ENCODE measurements around the gene NMNAT1. TPM values are rescaled to one million over a fixed set of nuclear protein-coding genes. Genes with fewer than 3 reads are reported as not detected.
A peak's percentile ranks its signal among the peaks of the same experiment; 100 is the strongest.
"Not testable (repeated sequence)": the region's sequence is repeated elsewhere in the genome, so short reads cannot be mapped to it uniquely, and the experiment has no call there.

The NMNAT1 gene
- total RNA-seq, 1 donor, result 10.5 TPM

DNA sequence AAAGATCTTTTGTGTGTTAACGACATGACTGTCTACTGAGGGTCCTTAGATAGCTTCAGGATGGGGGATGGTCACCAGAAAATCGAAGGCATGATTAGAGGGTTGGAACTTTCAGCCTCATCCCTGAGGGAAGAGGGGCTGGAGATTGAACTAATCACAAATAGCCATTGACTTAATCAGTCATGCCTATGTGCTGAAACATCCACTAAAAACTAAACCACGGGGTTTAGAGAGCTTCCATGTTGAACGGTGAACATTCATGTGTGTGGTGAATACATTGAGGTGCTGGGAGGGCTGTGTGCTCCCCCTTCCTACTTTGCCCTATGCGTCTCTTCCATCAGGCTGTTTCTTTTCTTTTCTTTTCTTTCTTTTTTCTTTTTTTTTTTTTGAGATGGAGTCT is 70.7 kb downstream of the NMNAT1 start:
- H3K4me3 ChIP-seq (ENCODE audit: insufficient read depth, low read length), result no peak overlapping the region
- H3K79me2 ChIP-seq (ENCODE audit: insufficient read depth, low read length), result no peaks in the 10 kb centered on the region
- H3K4me2 ChIP-seq (ENCODE audit: insufficient read depth, low read length), result no peak overlapping the region
- DNase-seq (ENCODE audit: insufficient read length, low spot score, missing footprints), result no peak
- no peak overlapping the region for H3K27ac ChIP-seq (ENCODE audit: low read depth, low read length)
- H2AFZ ChIP-seq (ENCODE audit: low read length), result peak overlapping the region; percentile 18
- no peaks in the 10 kb centered on the region for H3K36me3 ChIP-seq (ENCODE audit: insufficient read depth, low read length)
- TF ChIP-seq, protein P1, sequence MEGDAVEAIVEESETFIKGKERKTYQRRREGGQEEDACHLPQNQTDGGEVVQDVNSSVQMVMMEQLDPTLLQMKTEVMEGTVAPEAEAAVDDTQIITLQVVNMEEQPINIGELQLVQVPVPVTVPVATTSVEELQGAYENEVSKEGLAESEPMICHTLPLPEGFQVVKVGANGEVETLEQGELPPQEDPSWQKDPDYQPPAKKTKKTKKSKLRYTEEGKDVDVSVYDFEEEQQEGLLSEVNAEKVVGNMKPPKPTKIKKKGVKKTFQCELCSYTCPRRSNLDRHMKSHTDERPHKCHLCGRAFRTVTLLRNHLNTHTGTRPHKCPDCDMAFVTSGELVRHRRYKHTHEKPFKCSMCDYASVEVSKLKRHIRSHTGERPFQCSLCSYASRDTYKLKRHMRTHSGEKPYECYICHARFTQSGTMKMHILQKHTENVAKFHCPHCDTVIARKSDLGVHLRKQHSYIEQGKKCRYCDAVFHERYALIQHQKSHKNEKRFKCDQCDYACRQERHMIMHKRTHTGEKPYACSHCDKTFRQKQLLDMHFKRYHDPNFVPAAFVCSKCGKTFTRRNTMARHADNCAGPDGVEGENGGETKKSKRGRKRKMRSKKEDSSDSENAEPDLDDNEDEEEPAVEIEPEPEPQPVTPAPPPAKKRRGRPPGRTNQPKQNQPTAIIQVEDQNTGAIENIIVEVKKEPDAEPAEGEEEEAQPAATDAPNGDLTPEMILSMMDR (IDR thresholded peaks at IDR 0.05; ENCODE audit: extremely low read depth, low read depth, low read length), result no peak
- H3K27me3 ChIP-seq (ENCODE audit: insufficient read depth, low read length), result no peaks in the 10 kb centered on the region
- no peaks in the 10 kb centered on the region for H3K9me3 ChIP-seq (ENCODE audit: low read depth, low read length)
- peaks cover 8% of the 10 kb centered on the region for H3K4me1 ChIP-seq (ENCODE audit: insufficient read depth, low read length)
- no peaks in the 10 kb centered on the region for H4K20me1 ChIP-seq (ENCODE audit: insufficient read depth, low read length)

DNA sequence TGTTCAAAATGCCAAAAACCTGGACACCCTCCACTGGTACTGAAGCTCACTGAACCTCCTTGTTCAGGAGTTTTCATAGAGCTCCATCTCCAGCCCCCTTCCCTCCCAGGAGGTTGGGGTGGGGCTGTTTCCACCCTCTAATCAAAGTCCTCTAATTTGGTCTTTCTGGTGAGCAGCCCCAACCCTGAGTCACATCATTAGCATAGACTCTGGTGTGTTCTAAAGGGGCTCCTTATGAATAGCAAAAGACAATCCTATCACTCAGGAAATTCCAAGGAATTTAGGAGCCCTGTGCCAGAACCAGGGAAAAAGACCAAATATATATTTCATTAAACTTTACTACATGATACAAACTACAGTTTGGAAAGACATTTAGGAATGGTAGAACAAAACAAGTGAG is 76.3 kb downstream of the NMNAT1 start:
- no peak overlapping the region for H3K4me3 ChIP-seq (ENCODE audit: insufficient read depth, low read length)
- TF ChIP-seq, protein P1 (IDR thresholded peaks at IDR 0.05; ENCODE audit: extremely low read depth, low read depth, low read length), result no peak
- H3K79me2 ChIP-seq (ENCODE audit: insufficient read depth, low read length), result no peaks in the 10 kb centered on the region
- H3K27ac ChIP-seq (ENCODE audit: low read depth, low read length), result no peak overlapping the region
- H3K4me1 ChIP-seq (ENCODE audit: insufficient read depth, low read length), result peaks cover 8% of the 10 kb centered on the region
- no peak for DNase-seq (ENCODE audit: insufficient read length, low spot score, missing footprints)
- H2AFZ ChIP-seq (ENCODE audit: low read length), result no peak overlapping the region
- no peak overlapping the region for H3K4me2 ChIP-seq (ENCODE audit: insufficient read depth, low read length)
- no peaks in the 10 kb centered on the region for H4K20me1 ChIP-seq (ENCODE audit: insufficient read depth, low read length)
- H3K27me3 ChIP-seq (ENCODE audit: insufficient read depth, low read length), result no peaks in the 10 kb centered on the region
- no peaks in the 10 kb centered on the region for H3K36me3 ChIP-seq (ENCODE audit: insufficient read depth, low read length)
- H3K9me3 ChIP-seq (ENCODE audit: low read depth, low read length), result no peaks in the 10 kb centered on the region

DNA sequence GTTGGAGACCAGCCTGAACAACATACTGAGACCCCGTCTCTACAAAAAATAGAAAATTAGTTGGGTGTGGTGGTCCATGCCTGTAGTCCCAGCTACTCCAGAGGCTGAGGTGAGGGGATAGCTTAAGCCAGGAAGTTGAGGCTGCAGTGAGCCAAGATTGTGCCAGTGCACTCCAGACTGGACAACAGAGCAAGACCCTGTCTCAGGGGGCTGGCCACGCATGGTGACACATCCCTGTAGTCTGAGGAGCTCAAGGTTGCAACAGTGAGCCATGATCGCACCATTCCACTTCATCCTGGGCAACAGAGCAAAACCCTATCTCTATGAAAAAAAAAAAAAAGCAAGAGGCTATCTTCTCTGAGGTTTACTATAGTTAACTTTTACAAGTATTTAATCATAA is 76.8 kb downstream of the NMNAT1 start:
- no peaks in the 10 kb centered on the region for H3K27me3 ChIP-seq (ENCODE audit: insufficient read depth, low read length)
- no peak overlapping the region for H3K27ac ChIP-seq (ENCODE audit: low read depth, low read length)
- TF ChIP-seq, protein P1 (IDR thresholded peaks at IDR 0.05; ENCODE audit: extremely low read depth, low read depth, low read length), result no peak
- H3K4me3 ChIP-seq (ENCODE audit: insufficient read depth, low read length), result no peak overlapping the region
- H3K4me1 ChIP-seq (ENCODE audit: insufficient read depth, low read length), result peaks cover 8% of the 10 kb centered on the region
- H3K36me3 ChIP-seq (ENCODE audit: insufficient read depth, low read length), result no peaks in the 10 kb centered on the region
- no peak overlapping the region for H2AFZ ChIP-seq (ENCODE audit: low read length)
- no peak for DNase-seq (ENCODE audit: insufficient read length, low spot score, missing footprints)
- H3K4me2 ChIP-seq (ENCODE audit: insufficient read depth, low read length), result no peak overlapping the region
- H3K9me3 ChIP-seq (ENCODE audit: low read depth, low read length), result no peaks in the 10 kb centered on the region
- no peaks in the 10 kb centered on the region for H3K79me2 ChIP-seq (ENCODE audit: insufficient read depth, low read length)
- no peaks in the 10 kb centered on the region for H4K20me1 ChIP-seq (ENCODE audit: insufficient read depth, low read length)

DNA sequence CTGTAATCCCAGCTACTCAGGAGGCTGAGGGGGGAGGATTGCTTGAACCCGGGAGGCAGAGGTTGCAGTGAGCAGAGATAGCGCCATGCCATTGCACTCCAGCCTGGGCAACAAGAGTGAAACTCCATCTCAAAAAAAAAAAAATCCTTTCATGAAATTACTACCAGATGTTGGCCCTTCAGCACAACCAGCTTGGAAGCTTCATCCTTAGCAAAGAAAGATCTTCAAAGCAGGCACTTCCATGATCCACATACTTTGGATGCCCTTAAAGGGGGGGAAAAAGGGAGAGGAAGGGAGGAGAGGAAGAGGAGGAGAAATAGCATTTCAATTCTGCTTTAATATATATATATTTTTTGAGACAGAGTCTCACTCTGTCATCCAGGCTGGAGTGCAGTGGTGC is 77.4 kb downstream of the NMNAT1 start:
- not testable (repeated sequence) for DNase-seq (ENCODE audit: insufficient read length, low spot score, missing footprints); H3K9me3 ChIP-seq (ENCODE audit: low read depth, low read length); H3K27ac ChIP-seq (ENCODE audit: low read depth, low read length); H3K36me3 ChIP-seq (ENCODE audit: insufficient read depth, low read length); H3K79me2 ChIP-seq (ENCODE audit: insufficient read depth, low read length); H3K4me1 ChIP-seq (ENCODE audit: insufficient read depth, low read length); H4K20me1 ChIP-seq (ENCODE audit: insufficient read depth, low read length); H3K27me3 ChIP-seq (ENCODE audit: insufficient read depth, low read length); H3K4me2 ChIP-seq (ENCODE audit: insufficient read depth, low read length); H3K4me3 ChIP-seq (ENCODE audit: insufficient read depth, low read length)
- H2AFZ ChIP-seq (ENCODE audit: low read length), result peak overlapping the region; percentile 9

DNA sequence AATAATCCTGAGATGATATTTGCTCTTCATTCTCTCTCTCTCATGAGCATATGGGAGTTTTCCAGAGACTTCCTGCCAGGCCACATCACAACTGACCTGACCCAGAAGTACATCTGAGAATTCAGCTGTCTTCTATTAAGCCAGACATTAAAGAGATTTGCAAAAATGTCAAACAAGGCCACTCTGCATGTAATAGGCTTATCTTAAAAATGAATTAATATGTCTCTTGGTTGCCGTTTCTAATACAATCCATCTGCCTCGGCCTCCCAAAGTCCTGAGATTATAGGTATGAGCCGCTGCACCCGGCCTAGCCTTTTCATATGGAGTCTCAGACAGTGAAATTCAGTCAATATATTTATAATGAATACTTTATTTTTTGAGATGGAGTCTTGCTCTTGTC is 78.7 kb downstream of the NMNAT1 start:
- H3K4me2 ChIP-seq (ENCODE audit: insufficient read depth, low read length); H3K79me2 ChIP-seq (ENCODE audit: insufficient read depth, low read length); H3K9me3 ChIP-seq (ENCODE audit: low read depth, low read length); H3K4me1 ChIP-seq (ENCODE audit: insufficient read depth, low read length); H3K27ac ChIP-seq (ENCODE audit: low read depth, low read length); H3K4me3 ChIP-seq (ENCODE audit: insufficient read depth, low read length); H2AFZ ChIP-seq (ENCODE audit: low read length); H4K20me1 ChIP-seq (ENCODE audit: insufficient read depth, low read length); DNase-seq (ENCODE audit: insufficient read length, low spot score, missing footprints); H3K27me3 ChIP-seq (ENCODE audit: insufficient read depth, low read length); H3K36me3 ChIP-seq (ENCODE audit: insufficient read depth, low read length): not testable (repeated sequence)
